Stimulated activated CD4-positive, alpha-beta T cell treated with anti-CD3 and anti-CD28 coated beads, Interleukin-12 subunit alpha, Interleukin-12 subunit beta, amount 100 ng/mL, for 48 hours (primary cell): ENCODE data around the gene PTPRO.

Source experiments
- DNase-seq, 3 donors: peaks; one replicate each; pipeline ENCODE4 v3.0.0-alpha.2; 2020; ENCODE audit warnings: low read depth in 2 of 3, low spot score in 1 of 3

PTPRO gene

GRCh38 chr12:15346488-15346887 is 24.2 kb downstream of the PTPRO start:
- DNase-seq: no peak

- DNase-seq: no peak
Observed at GRCh38 chr12:15350643-15351042, 28.3 kb downstream of the PTPRO start.

GRCh38 chr12:15355766-15356165 is 33.5 kb downstream of the PTPRO start:
- no peak for DNase-seq

GRCh38 chr12:15356951-15357364 is 34.6 kb downstream of the PTPRO start:
- no peak for DNase-seq

- DNase-seq: no peak
Observed at GRCh38 chr12:15364221-15365160, 42.2 kb downstream of the PTPRO start.

- DNase-seq: no peak
Observed at GRCh38 chr12:15368812-15369211, 46.5 kb downstream of the PTPRO start.

- DNase-seq: no peak
Observed at GRCh38 chr12:15372352-15372751, 50.0 kb downstream of the PTPRO start.

- DNase-seq: no peak
Observed at GRCh38 chr12:15387772-15388171, 65.5 kb downstream of the PTPRO start.

- DNase-seq: no peak
Observed at GRCh38 chr12:15389561-15389960, 67.3 kb downstream of the PTPRO start.

GRCh38 chr12:15393037-15393436 is 70.7 kb downstream of the PTPRO start:
- no peak for DNase-seq

GRCh38 chr12:15393995-15394394 is 71.7 kb downstream of the PTPRO start:
- DNase-seq: no peak

GRCh38 chr12:15404485-15404884 is 82.2 kb downstream of the PTPRO start:
- DNase-seq: no peak

GRCh38 chr12:15405606-15406005 is 83.3 kb downstream of the PTPRO start:
- no peak for DNase-seq

- DNase-seq: no peak
Observed at GRCh38 chr12:15407025-15407424, 84.7 kb downstream of the PTPRO start.

- DNase-seq: no peak
Observed at GRCh38 chr12:15411842-15412241, 89.5 kb downstream of the PTPRO start.

GRCh38 chr12:15417691-15418090 is 95.4 kb downstream of the PTPRO start:
- no peak for DNase-seq

GRCh38 chr12:15423629-15424028 is 101.3 kb downstream of the PTPRO start:
- DNase-seq: no peak

GRCh38 chr12:15427913-15428312 is 105.6 kb downstream of the PTPRO start:
- no peak for DNase-seq

- no peak for DNase-seq
Observed at GRCh38 chr12:15428632-15429031, 106.3 kb downstream of the PTPRO start.

GRCh38 chr12:15429262-15429661 is 107.0 kb downstream of the PTPRO start:
- no peak for DNase-seq

GRCh38 chr12:15435597-15435996 is 113.3 kb downstream of the PTPRO start:
- no peak for DNase-seq

- DNase-seq: no peak
Observed at GRCh38 chr12:15439459-15439858, 117.2 kb downstream of the PTPRO start.

GRCh38 chr12:15443050-15443449 is 120.7 kb downstream of the PTPRO start:
- DNase-seq: no peak
